SKM-1 (cell line): ENCODE measurements around the gene GABRR1.
"Not testable (repeated sequence)": the region's sequence is repeated elsewhere in the genome, so short reads cannot be mapped to it uniquely, and the experiment has no call there.

Source experiments
- DNase-seq: peaks from one replicate; lab custom pipeline; 2025; ENCODE audit not compliant: unreplicated experiment; lab: John Stamatoyannopoulos, UW

The GABRR1 gene

GRCh38 chr6:89161326-89162046, 55.7 kb downstream of the GABRR1 start:
- DNase-seq = no peak

- DNase-seq = no peak
These were observed 56.6 kb downstream of the GABRR1 start for GRCh38 chr6:89160331-89161092.

GRCh38 chr6:89154131-89154530, 63.0 kb downstream of the GABRR1 start:
- DNase-seq = no peak

- DNase-seq = no peak
These were observed 69.0 kb downstream of the GABRR1 start for GRCh38 chr6:89148016-89148750.

GRCh38 chr6:89146718-89147700, 70.1 kb downstream of the GABRR1 start:
- DNase-seq = peak; percentile 45

GRCh38 chr6:89145956-89146717, 71.0 kb downstream of the GABRR1 start, which contains the start of gene PM20D2:
Gene PM20D2, plus strand, starts transcription at chr6:89146055. Its CDS starts 90 bp downstream, at chr6:89146145.
- DNase-seq = peak; percentile 49

GRCh38 chr6:89145091-89145955, 71.8 kb downstream of the GABRR1 start:
- peak; percentile 49 for DNase-seq

GRCh38 chr6:89144354-89144906, 72.7 kb downstream of the GABRR1 start:
- DNase-seq = no peak

GRCh38 chr6:89140347-89141156, 76.6 kb downstream of the GABRR1 start:
- DNase-seq = no peak

- DNase-seq = no peak
These were observed 77.4 kb downstream of the GABRR1 start for GRCh38 chr6:89139509-89140346.

GRCh38 chr6:89138173-89138572, 79.0 kb downstream of the GABRR1 start:
- DNase-seq = no peak

GRCh38 chr6:89134723-89135122, 82.4 kb downstream of the GABRR1 start:
- no peak for DNase-seq

- DNase-seq = no peak
These were observed 83.2 kb downstream of the GABRR1 start for GRCh38 chr6:89133981-89134380.

GRCh38 chr6:89132057-89132456, 85.1 kb downstream of the GABRR1 start:
- no peak for DNase-seq

GRCh38 chr6:89131599-89131998, 85.6 kb downstream of the GABRR1 start:
- no peak for DNase-seq

GRCh38 chr6:89128256-89128671, 88.9 kb downstream of the GABRR1 start:
- not testable (repeated sequence) for DNase-seq
